Upper lobe of left lung (tissue), 6 donors: Measurements from ENCODE around the gene TMEM132C. TPM values are rescaled to one million over a fixed set of nuclear protein-coding genes. Genes with fewer than 3 reads are reported as not detected.

Experiments
- ATAC-seq, 2 donors: fragments of 200-7000 bp; cut with Tn5 transposase; one replicate each; pipeline ENCODE4 v1.9.1; 2022; ENCODE audit warnings: mild to moderate bottlenecking in 2 of 2, moderate library complexity in 2 of 2; ENCODE audit not compliant: low FRiP score in 2 of 2
- DNase-seq, 2 donors: peaks; one replicate each; pipeline ENCODE4 v3.0.0-alpha.2; 2019 to 2020
- H3K27ac ChIP-seq, 4 donors: fragments of 200-600 bp; sonication (generic); one replicate each; pipeline ENCODE4 v1.5.1; 2016 to 2019
- H3K27me3 ChIP-seq, 4 donors: fragments of 200-600 bp; sonication (generic); one replicate each; pipeline ENCODE4 v1.5.1; 2017 to 2019
- H3K36me3 ChIP-seq, 4 donors: fragments of 200-600 bp; sonication (generic); one replicate each; pipeline ENCODE4 v1.5.1; 2016 to 2019
- H3K4me1 ChIP-seq, 4 donors: fragments of 200-600 bp; sonication (generic); one replicate each; pipeline ENCODE4 v1.5.1; 2018 to 2019
- H3K4me3 ChIP-seq, 4 donors: fragments of 200-600 bp; sonication (generic); one replicate each; pipeline ENCODE4 v1.5.1; 2017 to 2019; ENCODE audit warnings: mild to moderate bottlenecking in 2 of 4, moderate library complexity in 1 of 4
- H3K9me3 ChIP-seq, 4 donors: fragments of 200-600 bp; sonication (generic); one replicate each; pipeline ENCODE4 v1.5.1; 2018 to 2019
- CTCF ChIP-seq, 6 experiments: fragments of 450-650 bp in 4 of 6; fragments of 200-600 bp in 2 of 6; sonication (generic) in 2 of 6; IDR thresholded peaks; one replicate each; pipeline ENCODE4 v1.5.1; 2016 to 2019; ENCODE audit warnings: antibody characterized with exemption in 6 of 6
- EP300 ChIP-seq, 4 donors: sonication (generic); formaldehyde crosslinking; IDR thresholded peaks; one replicate each; pipeline ENCODE4 v1.5.1; 2017; ENCODE audit warnings: antibody characterized with exemption in 4 of 4, control low read depth in 2 of 4
- POLR2A ChIP-seq, 4 donors: fragments of 450-650 bp; IDR thresholded peaks; one replicate each; pipeline ENCODE4 v1.5.1; 2016 to 2017; ENCODE audit warnings: antibody characterized with exemption in 4 of 4, mild to moderate bottlenecking in 2 of 4
- POLR2AphosphoS5 ChIP-seq, 2 donors: sonication (generic); formaldehyde crosslinking; IDR thresholded peaks; one replicate each; pipeline ENCODE4 v1.5.1; 2017; ENCODE audit warnings: antibody characterized with exemption in 2 of 2
- WGBS, 2 donors: methylation state at CpG; one replicate each; pipeline ENCODE4 v1.1.5; 2017 to 2018; 5-methylcytosine and 5-hydroxymethylcytosine counted together
- total RNA-seq, 6 donors: library from RNA; depleted of rRNA in 4 of 6; stranded (reverse); fragments of >200 nt in 4 of 6; gene quantifications; one replicate each; pipeline versions ENCODE4 v1.1.0 to v1.2.1, GENCODE V29; 2016 to 2021
- donor health status: DM: no; HTN: no; CAD: no; lungs with moderate emphysema.
- donor health status: DM: no; HTN: yes; CAD: no; lungs with severe emphysema.

TMEM132C gene
- total RNA-seq, 6 donors from 2014 or later = under 0.01 to 2.2 (median 1.1) TPM

GRCh38 chr12:128621304-128621703 is 354.3 kb downstream of the TMEM132C start:
- Histone ChIP-seq H3K4me3 (no peak overlapping the region), H3K4me1 (no peaks in the 10 kb centered on the region), H3K36me3 (no peaks in the 10 kb centered on the region), H3K9me3 (no peaks in the 10 kb centered on the region), H3K27ac (no peak overlapping the region), H3K27me3 (no peaks in the 10 kb centered on the region)
- DNase-seq = peak in 1 of 2 donors; percentile 27
- no peak for ATAC-seq
- 88 to 90% methylated on average over 7 to 8 of the region's 8 CpGs for whole genome bisulfite sequencing, 2 donors
- TF ChIP-seq EP300 (IDR thresholded peaks at IDR 0.05) (no peak), CTCF (IDR thresholded peaks at IDR 0.05) (no peak), POLR2AphosphoS5 (IDR thresholded peaks at IDR 0.05) (no peak), POLR2A (IDR thresholded peaks at IDR 0.05) (no peak)

- Histone ChIP-seq H3K27ac (no peak overlapping the region), H3K36me3 (no peaks in the 10 kb centered on the region), H3K9me3 (no peaks in the 10 kb centered on the region), H3K4me3 (no peak overlapping the region), H3K4me1 (no peaks in the 10 kb centered on the region), H3K27me3 (no peaks in the 10 kb centered on the region)
- TF ChIP-seq CTCF (IDR thresholded peaks at IDR 0.05) (no peak), POLR2A (IDR thresholded peaks at IDR 0.05) (no peak), POLR2AphosphoS5 (IDR thresholded peaks at IDR 0.05) (no peak), EP300 (IDR thresholded peaks at IDR 0.05) (no peak)
- ATAC-seq = no peak
- DNase-seq = no peak
- WGBS, 2 donors = 93% methylated on average over 6 of the region's 6 CpGs
Measured at GRCh38 chr12:128623748-128624147, 356.8 kb downstream of the TMEM132C start.

GRCh38 chr12:128626808-128627320 is 359.9 kb downstream of the TMEM132C start:
- Histone ChIP-seq H3K4me1 (no peaks in the 10 kb centered on the region), H3K9me3 (no peaks in the 10 kb centered on the region), H3K27ac (no peak overlapping the region), H3K27me3 (no peaks in the 10 kb centered on the region), H3K4me3 (no peak overlapping the region), H3K36me3 (no peaks in the 10 kb centered on the region)
- WGBS, 2 donors = 72 to 80% methylated on average over 3 to 6 of the region's 6 CpGs
- ATAC-seq (no peak), DNase-seq (no peak)
- TF ChIP-seq POLR2A (IDR thresholded peaks at IDR 0.05) (no peak), EP300 (IDR thresholded peaks at IDR 0.05) (no peak), CTCF (IDR thresholded peaks at IDR 0.05) (no peak), POLR2AphosphoS5 (IDR thresholded peaks at IDR 0.05) (no peak)

- ATAC-seq (no peak), DNase-seq (peak in 1 of 2 donors; percentile 37)
- Histone ChIP-seq H3K4me1 (no peaks in the 10 kb centered on the region), H3K36me3 (no peaks in the 10 kb centered on the region), H3K9me3 (no peaks in the 10 kb centered on the region), H3K27me3 (no peaks in the 10 kb centered on the region), H3K27ac (no peak overlapping the region), H3K4me3 (no peak overlapping the region)
- TF ChIP-seq EP300 (IDR thresholded peaks at IDR 0.05) (no peak), POLR2AphosphoS5 (IDR thresholded peaks at IDR 0.05) (no peak), CTCF (IDR thresholded peaks at IDR 0.05) (no peak), POLR2A (IDR thresholded peaks at IDR 0.05) (no peak)
- WGBS, 2 donors = 72 to 87% methylated on average over 3 to 9 of the region's 9 CpGs
Measured at GRCh38 chr12:128627659-128628058, 360.7 kb downstream of the TMEM132C start.

GRCh38 chr12:128629979-128630378 is 363.0 kb downstream of the TMEM132C start:
- DNase-seq (peak in 1 of 2 donors; percentile 46), ATAC-seq (peak in 1 of 2 donors; percentile 17)
- WGBS, 2 donors = 58 to 82% methylated on average over 3 to 4 of the region's 4 CpGs
- Histone ChIP-seq H3K27me3 (no peaks in the 10 kb centered on the region), H3K9me3 (no peaks in the 10 kb centered on the region), H3K36me3 (no peaks in the 10 kb centered on the region), H3K4me3 (no peak overlapping the region), H3K27ac (no peak overlapping the region), H3K4me1 (no peaks in the 10 kb centered on the region)
- TF ChIP-seq EP300 (IDR thresholded peaks at IDR 0.05) (no peak), POLR2A (IDR thresholded peaks at IDR 0.05) (no peak), CTCF (IDR thresholded peaks at IDR 0.05) (no peak), POLR2AphosphoS5 (IDR thresholded peaks at IDR 0.05) (no peak)
